H1 (cell line): ENCODE data around the gene SLC16A6. TPM values are rescaled to one million over a fixed set of nuclear protein-coding genes. Genes with fewer than 3 reads are reported as not detected.

ENCODE experiments used
- CTCF ChIA-PET: fragments of 300-600 bp; sonication (Branson Sonifier 250); formaldehyde crosslinking; loops from one replicate; lab custom pipeline; 2021; ENCODE audit not compliant: partially characterized antibody; lab: Charles Lee
- POLR2A ChIA-PET: fragments of 300-600 bp; sonication (Branson Sonifier 250); formaldehyde crosslinking; loops from one replicate; lab custom pipeline; 2021; ENCODE audit warnings: inconsistent platforms; ENCODE audit not compliant: partially characterized antibody; lab: Charles Lee
- DNase-seq, 2 experiments: peaks; one replicate each; pipeline versions ENCODE4 v3.0.0 to v3.0.0-alpha.2; 2010 to 2022; ENCODE audit warnings: low spot score in 2 of 2, low read depth in 1 of 2, mixed read lengths in 1 of 2
- FAIRE-seq: peaks from 2 replicates; lab custom pipeline; 2011; peaks lifted over from hg19 to GRCh38; lab: Jason Lieb, UNC
- H2AFZ ChIP-seq: 2 replicates; pipeline ENCODE4 v1.8.1; 2012; ENCODE audit warnings: low read length, inconsistent platforms
- H2AK5ac ChIP-seq: 2 replicates; pipeline ENCODE4 v1.6.1; 2013; ENCODE audit warnings: low read depth, low read length
- H2BK120ac ChIP-seq: replicated peaks from 2 replicates; pipeline ENCODE3; 2013; ENCODE audit warnings: low read depth, low read length, inconsistent platforms
- H2BK12ac ChIP-seq: 2 replicates; pipeline ENCODE4 v1.6.1; 2013; ENCODE audit warnings: low read depth, low read length
- H2BK15ac ChIP-seq: 2 replicates; pipeline ENCODE4 v1.6.1; 2013; ENCODE audit warnings: low read length
- H2BK20ac ChIP-seq: 2 replicates; pipeline ENCODE4 v1.6.1; 2013; ENCODE audit warnings: low read length
- H2BK5ac ChIP-seq: 2 replicates; pipeline ENCODE4 v1.6.1; 2013; ENCODE audit warnings: low read depth, low read length
- H3K14ac ChIP-seq: 2 replicates; pipeline ENCODE4 v1.6.1; 2013; ENCODE audit warnings: inconsistent platforms; ENCODE audit not compliant: insufficient read length
- H3K18ac ChIP-seq: 2 replicates; pipeline ENCODE4 v1.6.1; 2013; ENCODE audit warnings: low read length; ENCODE audit errors: extremely low read depth
- H3K23ac ChIP-seq: 2 replicates; pipeline ENCODE4 v1.6.1; 2013; ENCODE audit warnings: inconsistent platforms; ENCODE audit not compliant: insufficient read length
- H3K23me2 ChIP-seq: 2 replicates; pipeline ENCODE4 v1.6.1; 2013; ENCODE audit warnings: low read depth, low read length
- H3K27ac ChIP-seq: 2 replicates; pipeline ENCODE4 v1.6.1; 2011; ENCODE audit warnings: low read depth, low read length, inconsistent platforms
- H3K27me3 ChIP-seq, 4 experiments: replicated peaks in 1 of 4; 1 replicate in 1 of 4; 2 replicates in 3 of 4; pipeline versions ENCODE4 v1.6.1 to v1.8.1; 2011 to 2013; ENCODE audit warnings: low read length in 3 of 4, mild to moderate bottlenecking in 3 of 4, inconsistent platforms in 2 of 4, mixed read lengths in 2 of 4, moderate library complexity in 1 of 4; ENCODE audit not compliant: control insufficient read depth in 3 of 4, insufficient read depth in 3 of 4; ENCODE audit errors: extremely low read depth in 1 of 4
- H3K36me3 ChIP-seq, 4 experiments: 2 replicates each; pipeline versions ENCODE4 v1.6.1 to v1.8.1; 2011 to 2013; ENCODE audit warnings: mild to moderate bottlenecking in 4 of 4, low read length in 3 of 4, moderate library complexity in 2 of 4, control low read depth in 1 of 4, inconsistent platforms in 1 of 4; ENCODE audit not compliant: insufficient read depth in 4 of 4, control insufficient read depth in 2 of 4
- H3K4ac ChIP-seq: replicated peaks from 2 replicates; pipeline ENCODE3; 2013; ENCODE audit warnings: low read length, low read depth, mixed read lengths, inconsistent platforms; ENCODE audit not compliant: insufficient read length
- H3K4me1 ChIP-seq, 4 experiments: replicated peaks in 1 of 4; 1 replicate in 1 of 4; 2 replicates in 3 of 4; pipeline versions ENCODE4 v1.6.1 to v1.8.1; 2011 to 2013; ENCODE audit warnings: low read length in 3 of 4, inconsistent platforms in 2 of 4, mixed read lengths in 1 of 4; ENCODE audit not compliant: insufficient read depth in 4 of 4, control insufficient read depth in 3 of 4
- H3K4me2 ChIP-seq, 2 experiments: 2 replicates each; pipeline versions ENCODE4 v1.6.1 to v1.8.1; 2011 to 2013; ENCODE audit warnings: low read depth in 2 of 2, low read length in 2 of 2, control low read depth in 1 of 2, inconsistent platforms in 1 of 2, mild to moderate bottlenecking in 1 of 2; ENCODE audit not compliant: insufficient read depth in 1 of 2
- H3K4me3 ChIP-seq, 4 experiments: fragments of 200-600, 300-600 bp in 1 of 4; sonication (generic), shearing (Covaris generic), sonication (Bioruptor Twin) in 1 of 4; 2 replicates each; pipeline versions ENCODE4 v1.5.1 to v1.8.1; 2011 to 2016; ENCODE audit warnings: low read length in 4 of 4, low read depth in 3 of 4, control low read depth in 2 of 4, inconsistent platforms in 2 of 4, mild to moderate bottlenecking in 2 of 4, mixed read lengths in 1 of 4, moderate library complexity in 1 of 4; ENCODE audit not compliant: insufficient read depth in 2 of 4; ENCODE audit errors: extremely low read depth in 1 of 4
- H3K56ac ChIP-seq: replicated peaks from 2 replicates; pipeline ENCODE3; 2013; ENCODE audit warnings: low read depth, mild to moderate bottlenecking, mixed read lengths, low read length, inconsistent platforms; ENCODE audit not compliant: insufficient read length
- H3K79me1 ChIP-seq: 2 replicates; pipeline ENCODE4 v1.6.1; 2013; ENCODE audit warnings: low read depth, low read length, control low read depth
- H3K79me2 ChIP-seq, 2 experiments: 2 replicates each; pipeline versions ENCODE4 v1.6.1 to v1.8.1; 2012 to 2013; ENCODE audit warnings: low read length in 2 of 2, mild to moderate bottlenecking in 2 of 2, inconsistent platforms in 1 of 2; ENCODE audit not compliant: insufficient read depth in 2 of 2, control insufficient read depth in 1 of 2
- H3K9ac ChIP-seq, 4 experiments: replicated peaks in 1 of 4; 1 replicate in 1 of 4; 2 replicates in 3 of 4; pipeline versions ENCODE4 v1.6.1 to v1.8.1; 2011 to 2013; ENCODE audit warnings: low read depth in 3 of 4, low read length in 3 of 4, control low read depth in 2 of 4, mild to moderate bottlenecking in 2 of 4, moderate library complexity in 2 of 4, inconsistent platforms in 1 of 4; ENCODE audit errors: extremely low read depth in 1 of 4
- H3K9me3 ChIP-seq, 2 experiments: 2 replicates each; pipeline versions ENCODE4 v1.6.1 to v1.8.1; 2012 to 2013; ENCODE audit warnings: mild to moderate bottlenecking in 2 of 2, moderate library complexity in 2 of 2, control low read depth in 1 of 2, inconsistent platforms in 1 of 2, low read depth in 1 of 2, low read length in 1 of 2, mixed read lengths in 1 of 2; ENCODE audit not compliant: insufficient read depth in 2 of 2
- H4K20me1 ChIP-seq, 2 experiments: replicated peaks in 1 of 2; 2 replicates each; pipeline versions ENCODE3 to v1.8.1; 2011 to 2013; ENCODE audit warnings: inconsistent platforms in 2 of 2, low read length in 2 of 2, mild to moderate bottlenecking in 1 of 2; ENCODE audit not compliant: insufficient read depth in 2 of 2, control insufficient read depth in 1 of 2
- H4K5ac ChIP-seq: 2 replicates; pipeline ENCODE4 v1.6.1; 2013; ENCODE audit warnings: low read length, low read depth, mixed read lengths, inconsistent platforms; ENCODE audit not compliant: insufficient read length
- H4K8ac ChIP-seq: 2 replicates; pipeline ENCODE4 v1.8.0; 2013; ENCODE audit warnings: mild to moderate bottlenecking, moderate library complexity, low read length, inconsistent platforms; ENCODE audit not compliant: insufficient read depth; ENCODE audit errors: extremely low read depth
- H4K91ac ChIP-seq: replicated peaks from 2 replicates; pipeline ENCODE3; 2013; ENCODE audit warnings: low read length, mixed read lengths, inconsistent platforms; ENCODE audit not compliant: insufficient read length
- BCL11A ChIP-seq, 2 experiments: IDR thresholded peaks; one replicate each; pipeline ENCODE4 v1.6.1; 2011; ENCODE audit warnings: low read depth in 2 of 2, low read length in 2 of 2, mild to moderate bottlenecking in 2 of 2
- CHD2 ChIP-seq: IDR thresholded peaks from 2 replicates; pipeline ENCODE4 v1.6.1; 2012; ENCODE audit warnings: low read length, improper control_type of control experiment
- EZH2 ChIP-seq: fragments of 200-600 bp; sonication (generic); IDR thresholded peaks from 2 replicates; pipeline ENCODE4 v1.7.1; 2012; ENCODE audit warnings: low read depth, mild to moderate bottlenecking, moderate library complexity, low read length, inconsistent platforms; ENCODE audit not compliant: severe bottlenecking
- WGBS, 2 experiments: shearing (Covaris generic) in 1 of 2; methylation state at CpG; one replicate each; pipeline versions ENCODE4 v1.1.6 to v1.1.7; 2013 to 2015; ENCODE audit warnings: low lambda C conversion rate in 2 of 2, mixed read lengths in 2 of 2, inconsistent platforms in 1 of 2, low coverage in 1 of 2, missing lambda C conversion rate in 1 of 2; ENCODE audit not compliant: insufficient replicate concordance in 2 of 2, insufficient coverage in 1 of 2, insufficient read length in 1 of 2; ENCODE audit errors: extremely low coverage in 1 of 2, missing lambda C conversion rate in 1 of 2; 5-methylcytosine and 5-hydroxymethylcytosine counted together
- polyA plus RNA-seq, 7 experiments: library from polyadenylated mRNA; depleted of rRNA in 3 of 7; stranded (reverse) in 5 of 7; unstranded in 2 of 7; fragments of >200 nt in 5 of 7; fragments of 200-250 nt in 2 of 7; gene quantifications; 1 replicate in 5 of 7; 2 replicates in 1 of 7; 4 replicates in 1 of 7; pipeline versions ENCODE4 v1.2.1 to v1.2.3, GENCODE V29; 2011 to 2013; ENCODE audit warnings: missing spikeins in 2 of 7, mixed read lengths in 2 of 7
- total RNA-seq: library from RNA; stranded (reverse); fragmentation: NEBNext Ultra II Directional; extraction: Animal tissue kit (Norgen Biotek cat#: 25700); gene quantifications from 2 replicates; pipeline ENCODE4 v1.2.1, GENCODE V29; 2021

The SLC16A6 gene
- total and polyA plus RNA-seq, 2 of the 8 experiments (the other 6 are each of a cell fraction or from before 2014, with no cell fraction given) = 0.17 to 0.22 TPM

DNA sequence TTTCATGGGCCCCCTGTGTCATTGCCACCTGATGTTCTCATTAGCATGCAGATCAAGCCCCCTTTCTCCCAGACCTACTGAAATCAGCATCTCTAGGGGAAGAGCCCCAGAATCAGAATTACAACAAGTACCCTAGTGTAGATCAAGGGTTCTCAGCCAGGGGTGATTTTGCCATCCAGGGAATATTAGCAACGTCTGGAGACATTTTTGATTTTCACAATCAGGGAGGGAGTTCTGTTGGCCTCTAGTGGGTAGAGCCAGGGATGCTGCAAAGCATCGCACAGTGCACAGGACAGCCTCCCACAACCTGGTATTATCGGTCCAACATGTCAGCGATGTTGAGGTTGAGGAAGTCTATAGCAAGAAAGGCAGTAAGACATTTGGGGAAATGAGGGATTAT, 35.8 kb downstream of the SLC16A6 start:
- CTCF ChIA-PET = interaction anchor here (0.8 to 1.6 kb wide), 3 partner anchors 10 to 209 kb away, joined by 3 to 4 read pairs (median 3); no protein-coding TSS in a partner anchor

More for the DNA sequence above, 35.8 kb downstream of the SLC16A6 start:
- no peak for DNase-seq
- no peaks in the 10 kb centered on the region for H4K20me1 ChIP-seq
- no peak overlapping the region for H4K8ac ChIP-seq
- H2BK15ac ChIP-seq = no peak overlapping the region
- H2AFZ ChIP-seq = no peak overlapping the region
- no peaks in the 10 kb centered on the region for H3K23me2 ChIP-seq
- H3K9ac ChIP-seq = no peak overlapping the region
- H2BK5ac ChIP-seq = no peak overlapping the region
- H3K4me3 ChIP-seq = no peak overlapping the region
- H3K23ac ChIP-seq = no peak overlapping the region
- no peak overlapping the region for H2BK120ac ChIP-seq
- POLR2A ChIA-PET = no interaction called here
- H3K79me2 ChIP-seq = no peaks in the 10 kb centered on the region
- H3K36me3 ChIP-seq = peaks cover 0 to 28% (median 1%) of the 10 kb centered on the region in 4 experiments; a peak in 5 of 8 replicates
- no peak overlapping the region for H3K4me2 ChIP-seq
- no peak for FAIRE-seq
- no peak overlapping the region for H2BK12ac ChIP-seq
- H3K79me1 ChIP-seq = no peaks in the 10 kb centered on the region
- H3K14ac ChIP-seq = no peak overlapping the region
- 83% methylated on average over 4 of the region's 4 CpGs; no CpG with 5 or more reads in 1 of the 2 experiments for WGBS, 2 experiments
- H3K56ac ChIP-seq = no peak overlapping the region
- H4K91ac ChIP-seq = no peak overlapping the region
- no peak overlapping the region for H4K5ac ChIP-seq
- H3K4ac ChIP-seq = no peak overlapping the region
- no peak overlapping the region for H3K18ac ChIP-seq
- no peak overlapping the region for H3K27ac ChIP-seq
- 0 out of 7 replicates have a peak, but pooled peaks cover 0 to 3% (median 0%) of the 10 kb centered on the region in 4 experiments for H3K27me3 ChIP-seq
- H3K9me3 ChIP-seq = no peaks in the 10 kb centered on the region
- TF ChIP-seq BCL11A (IDR thresholded peaks at IDR 0.05; ENCODE audit: low read depth in 2 of 2, low read length in 2 of 2) (no peak), EZH2 (no peak), CHD2 (no peak)
- no peak overlapping the region for H2BK20ac ChIP-seq
- no peak overlapping the region for H2AK5ac ChIP-seq
- peaks cover 0 to 8% (median 4%) of the 10 kb centered on the region in 4 experiments; a peak in 3 of 7 replicates for H3K4me1 ChIP-seq
